HL-60/S4 treated with retinoic acid at 250 ng/mL for 4 days and 3 days (cell line): Measurements from ENCODE around the gene COPS4.

Experiments used
- in situ Hi-C: fragments of 300-500 bp; cut with MboI; formaldehyde crosslinking; loops from 2 replicates; pipeline ENCODE4 v1.7.0; 2022; ENCODE audit warnings: low sequenced_read_pairs

COPS4 gene

GRCh38 chr4:83115656-83116285 is 80.8 kb downstream of the COPS4 start:
- in situ Hi-C loops, result loop anchor here (10.0 kb wide), 1 partner anchor 119 kb away; no protein-coding TSS in a partner anchor

GRCh38 chr4:83118869-83119268 is 83.9 kb downstream of the COPS4 start:
- in situ Hi-C loops, result loop anchor here (10.0 kb wide), 1 partner anchor 116 kb away; no protein-coding TSS in a partner anchor

- in situ Hi-C loops, result no loop called here
Measured at GRCh38 chr4:83121246-83121645, 86.3 kb downstream of the COPS4 start.

- in situ Hi-C loops, result no loop called here
Measured at GRCh38 chr4:83124111-83124780, 89.3 kb downstream of the COPS4 start.
